K562 (cell line): ENCODE data around the gene CD163. TPM values are rescaled to one million over a fixed set of nuclear protein-coding genes. Genes with fewer than 3 reads are reported as not detected.
A peak's percentile ranks its signal among the peaks of the same experiment; 100 is the strongest.
"Not testable (repeated sequence)": the region's sequence is repeated elsewhere in the genome, so short reads cannot be mapped to it uniquely, and the experiment has no call there.

Source experiments
- ATAC-seq: fragments of 200-7000 bp; cut with Tn5 transposase; 3 replicates; pipeline ENCODE4 v1.9.1; 2020; ENCODE audit warnings: moderate library complexity
- BruUV-seq: library from RNA; stranded (reverse); fragments of 400-500 nt; replicated peaks from 2 replicates; lab custom pipeline; 2021; lab: Mats Ljungman, UMichigan
- CTCF ChIA-PET: fragments of 300-600 bp; formaldehyde crosslinking; extraction: SDS; loops from one replicate; lab custom pipeline; 2021; ENCODE audit warnings: low intra/inter-chr PET ratio; lab: Yijun Ruan, JAX
- POLR2A ChIA-PET: fragments of 300-600, 350-650 bp; sonication (Branson Sonifier 250); formaldehyde crosslinking; extraction: SDS; loops from one replicate; lab custom pipeline; 2021; ENCODE audit warnings: antibody characterized with exemption, inconsistent platforms; lab: Yijun Ruan, JAX
- DNase-seq, 4 experiments: peaks; one replicate each; pipeline versions ENCODE4 v3.0.0 to v3.0.0-alpha.2; 2011 to 2018; ENCODE audit warnings: low spot score in 3 of 4, mixed read lengths in 3 of 4; ENCODE audit errors: extremely low read depth in 1 of 4
- FAIRE-seq: peaks from 2 replicates; lab custom pipeline; 2011; peaks lifted over from hg19 to GRCh38; lab: Jason Lieb, UNC
- H2AFZ ChIP-seq: 2 replicates; pipeline ENCODE4 v1.6.0; 2011; ENCODE audit warnings: low read depth, low read length, control low read depth, inconsistent platforms
- H3K27ac ChIP-seq: fragments of 200-600 bp; 3 replicates; pipeline ENCODE4 v1.8.0; 2011; ENCODE audit warnings: low read depth, mild to moderate bottlenecking, control low read depth, inconsistent platforms, low read length, moderate library complexity, mixed read lengths; ENCODE audit errors: extremely low read depth
- H3K27me3 ChIP-seq, 2 experiments: fragments of 300-600 bp in 1 of 2; 2 replicates in 1 of 2; 3 replicates in 1 of 2; pipeline versions ENCODE4 v1.6.0 to v1.8.0; 2011; ENCODE audit warnings: inconsistent platforms in 2 of 2, low read length in 2 of 2, mild to moderate bottlenecking in 1 of 2, mixed read lengths in 1 of 2, moderate library complexity in 1 of 2; ENCODE audit not compliant: control insufficient read depth in 2 of 2, insufficient read depth in 2 of 2
- H3K36me3 ChIP-seq: fragments of 300-600 bp; 3 replicates; pipeline ENCODE4 v1.8.0; 2011; ENCODE audit warnings: mild to moderate bottlenecking, low read length, inconsistent platforms; ENCODE audit not compliant: control insufficient read depth, insufficient read depth
- H3K4me1 ChIP-seq, 2 experiments: fragments of 200-600 bp in 1 of 2; replicated peaks in 1 of 2; 2 replicates in 1 of 2; 3 replicates in 1 of 2; pipeline versions ENCODE4 v1.5.1 to v1.8.0; 2011; ENCODE audit warnings: inconsistent platforms in 2 of 2, low read length in 2 of 2, mild to moderate bottlenecking in 1 of 2, mixed read lengths in 1 of 2, moderate library complexity in 1 of 2; ENCODE audit not compliant: control insufficient read depth in 2 of 2, insufficient read depth in 2 of 2
- H3K4me2 ChIP-seq: 2 replicates; pipeline ENCODE4 v1.6.1; 2011; ENCODE audit warnings: low read length, control low read depth, inconsistent platforms, mixed read lengths; ENCODE audit not compliant: insufficient read depth
- H3K4me3 ChIP-seq: fragments of 200-600 bp; sonication (generic), shearing (Covaris generic); 2 replicates; pipeline ENCODE4 v1.5.1; 2016; ENCODE audit warnings: control low read depth, inconsistent platforms
- H3K79me2 ChIP-seq: fragments of 200-600 bp; 3 replicates; pipeline ENCODE4 v1.8.0; 2011; ENCODE audit warnings: low read length, inconsistent platforms; ENCODE audit not compliant: control insufficient read depth, insufficient read depth
- H3K9ac ChIP-seq, 2 experiments: 2 replicates each; pipeline versions ENCODE4 v1.6.0 to v1.6.1; 2011; ENCODE audit warnings: low read depth in 2 of 2, low read length in 2 of 2, control low read depth in 1 of 2, inconsistent platforms in 1 of 2, mild to moderate bottlenecking in 1 of 2, mixed read lengths in 1 of 2; ENCODE audit not compliant: insufficient read depth in 1 of 2
- H3K9me1 ChIP-seq: one replicate; pipeline ENCODE4 v1.6.0; 2011; ENCODE audit warnings: inconsistent platforms, mild to moderate bottlenecking, low read length, moderate library complexity; ENCODE audit not compliant: control insufficient read depth, insufficient read depth
- H3K9me3 ChIP-seq: replicated peaks from 2 replicates; pipeline ENCODE4 v1.5.1; 2011; ENCODE audit warnings: low read depth, low read length, inconsistent platforms; ENCODE audit not compliant: control insufficient read depth, insufficient read depth
- H4K20me1 ChIP-seq: replicated peaks from 2 replicates; pipeline ENCODE4 v1.6.1; 2011; ENCODE audit warnings: low read length, inconsistent platforms, mixed read lengths; ENCODE audit not compliant: control insufficient read depth, insufficient read depth
- C11orf30 ChIP-seq: fragments of 450-650 bp; IDR thresholded peaks from 2 replicates; pipeline ENCODE4 v1.6.1; 2016; ENCODE audit warnings: low read depth, mild to moderate bottlenecking
- CTBP1 ChIP-seq: fragments of 450-650 bp; IDR thresholded peaks from 2 replicates; pipeline ENCODE4 v1.6.1; 2016; ENCODE audit warnings: borderline replicate concordance
- EHMT2 ChIP-seq: fragments of 450-650 bp; IDR thresholded peaks from 2 replicates; pipeline ENCODE4 v1.6.1; 2018; ENCODE audit warnings: antibody characterized with exemption
- L3MBTL2 ChIP-seq: fragments of 450-650 bp; IDR thresholded peaks from 2 replicates; pipeline ENCODE4 v1.6.1; 2016; ENCODE audit warnings: mild to moderate bottlenecking, moderate library complexity
- SOX6 ChIP-seq: fragments of 450-650 bp; IDR thresholded peaks from 2 replicates; pipeline ENCODE4 v1.6.1; 2014; ENCODE audit warnings: mild to moderate bottlenecking
- SRF ChIP-seq, 2 experiments: fragments of 250-450, 450-650 bp in 1 of 2; sonication (Bioruptor Pico) in 1 of 2; sonication (generic) in 1 of 2; formaldehyde crosslinking; IDR thresholded peaks; 2 replicates each; pipeline versions ENCODE4 v1.5.0 to v1.5.1; 2020 to 2022; ENCODE audit warnings: mild to moderate bottlenecking in 1 of 2, missing genetic modification reagents in 1 of 2
- ZNF316 ChIP-seq: fragments of 450-650 bp; IDR thresholded peaks from 2 replicates; pipeline ENCODE4 v1.6.1; 2016
- WGBS: fragments of 100-300 bp; shearing (Covaris generic); methylation state at CpG from one replicate; pipeline ENCODE4 v1.1.6; 2016; ENCODE audit warnings: low coverage, mixed read lengths; ENCODE audit not compliant: insufficient coverage; ENCODE audit errors: missing lambda C conversion rate; 5-methylcytosine and 5-hydroxymethylcytosine counted together
- in situ Hi-C: fragments of 300-500 bp; cut with MboI; formaldehyde crosslinking; loops from 4 replicates; pipeline ENCODE4 v1.15.0; 2018; ENCODE audit warnings: inconsistent platforms, mixed read lengths
- intact Hi-C: fragments of 100-400 bp; cut with micrococcal nuclease; formaldehyde crosslinking; loops from 2 replicates; pipeline ENCODE4 v1.14.2; 2022
- polyA plus RNA-seq, 8 experiments: library from polyadenylated mRNA; depleted of rRNA in 4 of 8; stranded (reverse) in 5 of 8; unstranded in 3 of 8; fragments of >200 nt; fragmentation: Nextera tagmentation in 2 of 8; fragmentation: Illumina TruSeq in 1 of 8; extraction: Ambion mirVana in 2 of 8; extraction: Trizol in 1 of 8; gene quantifications; 2 replicates each; pipeline versions ENCODE4 v1.2.1 to v1.2.3, GENCODE V29; 2011 to 2014; ENCODE audit warnings: inconsistent platforms in 1 of 8, missing spikeins in 1 of 8
- total RNA-seq, 7 experiments: library from RNA; depleted of rRNA in 6 of 7; stranded (reverse); fragments of >200 nt in 6 of 7; fragmentation: Illumina TruSeq in 2 of 7; extraction: Trizol in 2 of 7; gene quantifications; 2 replicates each; pipeline versions ENCODE4 v1.2.1 to v1.2.3, GENCODE V29; 2011 to 2021; ENCODE audit warnings: low replicate concordance in 1 of 7
- TF ChIP-seq, protein P1 (sequence below), 2 experiments: IDR thresholded peaks; 2 replicates each; pipeline ENCODE4 v1.6.1; 2012; ENCODE audit warnings: improper control_type of control experiment in 2 of 2, low read depth in 2 of 2, low read length in 2 of 2, borderline replicate concordance in 1 of 2

CD163 gene
- total and polyA plus RNA-seq, 9 of the 15 experiments (the other 6 are each of a cell fraction or from before 2014, with no cell fraction given): 0.62 TPM; not detected in 8

DNA sequence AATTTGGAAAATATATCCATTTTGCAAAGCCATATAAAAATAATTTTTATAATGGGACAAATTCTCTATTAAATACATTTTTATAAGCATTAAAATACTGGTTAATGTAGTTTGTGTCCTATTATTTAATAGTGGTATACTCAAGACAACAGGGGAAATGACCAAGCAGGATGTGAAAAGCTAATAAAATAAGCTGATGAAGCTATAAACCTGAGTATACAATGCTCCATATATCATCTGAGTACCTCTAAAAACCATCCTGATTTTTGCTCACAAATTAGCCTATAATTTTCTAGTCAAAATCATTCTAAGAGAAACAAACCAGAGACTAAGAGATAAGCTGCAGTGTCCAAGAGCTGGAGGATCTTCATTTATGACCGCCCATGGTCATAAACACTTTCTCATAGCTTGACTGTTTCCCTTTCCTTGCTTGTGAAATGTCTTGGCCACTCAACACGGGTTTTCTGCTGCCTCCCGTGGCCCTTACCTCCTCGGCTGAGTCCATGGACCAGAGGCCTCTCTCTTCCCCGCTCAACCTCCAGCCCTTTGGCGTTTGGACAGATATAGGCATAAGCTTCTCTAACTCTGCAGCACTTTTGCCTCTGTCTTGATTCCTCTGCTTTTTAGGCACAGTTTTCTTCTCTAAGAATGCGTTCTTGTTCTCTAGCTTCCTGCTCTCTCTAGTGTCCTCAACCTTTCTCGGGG, 65.1 kb downstream of the CD163 start:
- H4K20me1 ChIP-seq, H3K9me1 ChIP-seq, H3K79me2 ChIP-seq, H3K27me3 ChIP-seq, intact Hi-C loops, H3K4me1 ChIP-seq, H3K9me3 ChIP-seq: not testable (repeated sequence)
- in situ Hi-C loops: loop anchor here (10.0 kb wide), 1 partner anchor 64 kb away; no protein-coding TSS in a partner anchor
- Histone ChIP-seq H3K27ac (peak overlapping the region; percentile 66), H3K9ac (peak overlapping the region; percentile 68 to 78; a peak in 3 of 4 replicates), H3K4me2 (peak overlapping the region; percentile 78), H3K4me3 (peak overlapping the region; percentile 49)
- CTCF ChIA-PET: interaction anchor here (1.1 kb wide), 1 partner anchor 217 kb away, joined by 3 read pairs; no protein-coding TSS in a partner anchor
- DNase-seq: peak in 2 of 4 experiments; percentile 18 to 65
- TF ChIP-seq EHMT2 (0 out of 2 replicates have a peak, but pooled peaks have one; percentile 8), ZNF316 (peak; percentile 65; the same call in 1 of the 2 replicates), L3MBTL2 (0 out of 2 replicates have a peak, but pooled peaks have one; percentile 25), C11orf30 (peak; percentile 59), CTBP1 (peak; percentile 41; the same call in 1 of the 2 replicates), SOX6 (0 out of 2 replicates have a peak, but pooled peaks have one; percentile 11), SRF (CRISPR knock-in tag; IDR thresholded peaks at IDR 0.05) (peak in 1 of 2 experiments; percentile 55; a peak in 1 of 4 replicates)
- TF ChIP-seq, protein P1, sequence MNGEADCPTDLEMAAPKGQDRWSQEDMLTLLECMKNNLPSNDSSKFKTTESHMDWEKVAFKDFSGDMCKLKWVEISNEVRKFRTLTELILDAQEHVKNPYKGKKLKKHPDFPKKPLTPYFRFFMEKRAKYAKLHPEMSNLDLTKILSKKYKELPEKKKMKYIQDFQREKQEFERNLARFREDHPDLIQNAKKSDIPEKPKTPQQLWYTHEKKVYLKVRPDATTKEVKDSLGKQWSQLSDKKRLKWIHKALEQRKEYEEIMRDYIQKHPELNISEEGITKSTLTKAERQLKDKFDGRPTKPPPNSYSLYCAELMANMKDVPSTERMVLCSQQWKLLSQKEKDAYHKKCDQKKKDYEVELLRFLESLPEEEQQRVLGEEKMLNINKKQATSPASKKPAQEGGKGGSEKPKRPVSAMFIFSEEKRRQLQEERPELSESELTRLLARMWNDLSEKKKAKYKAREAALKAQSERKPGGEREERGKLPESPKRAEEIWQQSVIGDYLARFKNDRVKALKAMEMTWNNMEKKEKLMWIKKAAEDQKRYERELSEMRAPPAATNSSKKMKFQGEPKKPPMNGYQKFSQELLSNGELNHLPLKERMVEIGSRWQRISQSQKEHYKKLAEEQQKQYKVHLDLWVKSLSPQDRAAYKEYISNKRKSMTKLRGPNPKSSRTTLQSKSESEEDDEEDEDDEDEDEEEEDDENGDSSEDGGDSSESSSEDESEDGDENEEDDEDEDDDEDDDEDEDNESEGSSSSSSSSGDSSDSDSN (IDR thresholded peaks at IDR 0.05; ENCODE audit: borderline replicate concordance in 1 of 2, low read depth in 2 of 2, low read length in 2 of 2): peak; percentile 71 to 85; a peak in 3 of 4 replicates
- TF ChIP-seq, all 486 proteins: peak for 8; not testable (repeated sequence) for 478
- H2AFZ ChIP-seq: peak overlapping the region; percentile 77
- POLR2A ChIA-PET: interaction anchor here (1.2 kb wide), 1 partner anchor 15 kb away, joined by 3 read pairs; no protein-coding TSS in a partner anchor
- FAIRE-seq (peak; percentile 79), ATAC-seq (peak; percentile 72)
- not testable (repeated sequence) for H3K36me3 ChIP-seq, BruUV-seq
- WGBS: 0% methylated on average over 8 of the region's 8 CpGs
